VCaP (cell line): ENCODE data around the gene MEF2C.
"Not testable (repeated sequence)": the region's sequence is repeated elsewhere in the genome, so short reads cannot be mapped to it uniquely, and the experiment has no call there.

Experiments
- H3K27ac ChIP-seq: fragments of 450-650 bp; 2 replicates; pipeline ENCODE4 v1.5.1; 2017
- TF ChIP-seq, protein P1 (sequence below): fragments of 450-650 bp; conservative IDR thresholded peaks from 2 replicates; pipeline ENCODE4 v1.5.1; 2017; ENCODE audit warnings: mild to moderate bottlenecking, moderate library complexity

The MEF2C gene

GRCh38 chr5:88806338-88806737 is 76.6 kb downstream of the MEF2C start:
- TF ChIP-seq, protein P1, sequence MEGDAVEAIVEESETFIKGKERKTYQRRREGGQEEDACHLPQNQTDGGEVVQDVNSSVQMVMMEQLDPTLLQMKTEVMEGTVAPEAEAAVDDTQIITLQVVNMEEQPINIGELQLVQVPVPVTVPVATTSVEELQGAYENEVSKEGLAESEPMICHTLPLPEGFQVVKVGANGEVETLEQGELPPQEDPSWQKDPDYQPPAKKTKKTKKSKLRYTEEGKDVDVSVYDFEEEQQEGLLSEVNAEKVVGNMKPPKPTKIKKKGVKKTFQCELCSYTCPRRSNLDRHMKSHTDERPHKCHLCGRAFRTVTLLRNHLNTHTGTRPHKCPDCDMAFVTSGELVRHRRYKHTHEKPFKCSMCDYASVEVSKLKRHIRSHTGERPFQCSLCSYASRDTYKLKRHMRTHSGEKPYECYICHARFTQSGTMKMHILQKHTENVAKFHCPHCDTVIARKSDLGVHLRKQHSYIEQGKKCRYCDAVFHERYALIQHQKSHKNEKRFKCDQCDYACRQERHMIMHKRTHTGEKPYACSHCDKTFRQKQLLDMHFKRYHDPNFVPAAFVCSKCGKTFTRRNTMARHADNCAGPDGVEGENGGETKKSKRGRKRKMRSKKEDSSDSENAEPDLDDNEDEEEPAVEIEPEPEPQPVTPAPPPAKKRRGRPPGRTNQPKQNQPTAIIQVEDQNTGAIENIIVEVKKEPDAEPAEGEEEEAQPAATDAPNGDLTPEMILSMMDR = no peak
- no peak overlapping the region for H3K27ac ChIP-seq

GRCh38 chr5:88805151-88805784 is 77.7 kb downstream of the MEF2C start:
- no peak overlapping the region for H3K27ac ChIP-seq
- TF ChIP-seq, protein P1 = no peak

DNA sequence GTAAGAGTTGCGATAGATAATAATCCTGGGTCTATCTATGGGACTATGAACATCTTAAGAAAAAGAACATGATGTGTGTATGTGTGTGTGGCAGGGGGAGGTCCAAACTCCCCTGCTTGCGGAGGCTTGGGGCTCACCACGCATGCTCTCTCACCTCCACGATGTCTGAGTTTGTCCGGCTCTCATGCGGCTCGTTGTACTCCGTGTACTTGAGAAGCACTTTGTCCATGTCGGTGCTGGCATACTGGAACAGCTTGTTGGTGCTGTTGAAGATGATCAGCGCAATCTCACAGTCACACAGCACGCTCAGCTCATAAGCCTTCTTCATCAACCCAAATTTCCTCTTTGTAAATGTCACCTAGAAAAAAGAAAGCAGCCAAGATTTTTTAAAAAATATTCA is 78.5 kb downstream of the MEF2C start:
- H3K27ac ChIP-seq = no peak overlapping the region
- TF ChIP-seq, protein P1 = no peak

DNA sequence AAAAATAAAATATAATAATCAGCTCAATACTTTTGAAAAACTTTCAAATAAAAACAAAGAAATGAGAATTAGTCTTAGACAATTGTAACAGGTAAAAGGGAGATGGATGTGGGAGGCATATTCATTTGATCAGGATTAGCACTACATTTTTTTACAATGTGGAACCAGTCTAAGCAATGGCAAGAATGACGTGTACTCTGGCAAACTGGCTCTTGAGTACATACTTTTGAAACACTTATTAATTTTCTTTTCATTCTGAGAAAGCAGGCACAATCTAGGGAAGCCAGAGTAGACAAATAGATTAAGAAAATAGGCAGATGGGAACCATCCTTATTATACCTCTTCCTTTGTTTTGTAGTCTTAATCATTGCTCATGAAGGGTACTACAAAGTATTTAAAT is 79.7 kb downstream of the MEF2C start:
- no peak overlapping the region for H3K27ac ChIP-seq

DNA sequence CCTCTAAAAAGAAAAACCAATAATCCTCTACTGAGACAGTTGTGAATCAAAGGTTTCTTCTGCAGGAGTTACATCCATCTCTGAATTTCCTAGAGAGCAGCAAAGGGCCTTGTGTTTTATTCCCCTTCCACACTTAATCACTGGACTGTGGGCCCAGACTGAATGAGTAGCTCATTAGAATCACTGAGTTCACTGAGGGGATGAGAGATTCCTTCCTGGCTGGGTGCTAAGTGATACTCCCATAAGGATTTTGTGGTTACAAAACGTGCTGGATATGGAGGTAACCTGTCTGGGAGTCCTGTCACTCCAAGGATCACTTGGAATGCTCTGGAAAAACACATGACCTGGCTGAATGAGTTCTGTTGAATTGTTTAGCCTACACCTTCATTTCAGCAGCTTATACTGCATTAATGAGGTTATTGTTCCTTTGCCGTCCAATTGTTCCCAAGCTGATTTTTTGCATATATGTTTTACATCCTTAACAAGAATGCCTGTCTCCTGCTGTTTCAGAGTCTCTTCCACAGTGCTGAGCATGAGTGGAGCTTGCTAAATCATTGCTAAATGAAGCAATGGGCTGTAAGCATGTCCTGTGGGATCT is 82.9 kb downstream of the MEF2C start:
- H3K27ac ChIP-seq = no peak overlapping the region
- TF ChIP-seq, protein P1 = no peak

More for the DNA sequence above, 79.7 kb downstream of the MEF2C start:
- TF ChIP-seq, protein P1 = no peak

- H3K27ac ChIP-seq = not testable (repeated sequence)
These were observed 84.1 kb downstream of the MEF2C start for GRCh38 chr5:88798933-88799332.

GRCh38 chr5:88793797-88794196 is 89.2 kb downstream of the MEF2C start:
- not testable (repeated sequence) for H3K27ac ChIP-seq

GRCh38 chr5:88792144-88792840 is 90.7 kb downstream of the MEF2C start:
- TF ChIP-seq, protein P1 = no peak
- no peak overlapping the region for H3K27ac ChIP-seq
